Stomach (tissue), 9 donors: Measurements from ENCODE around the gene FRYL. TPM values are rescaled to one million over a fixed set of nuclear protein-coding genes. Genes with fewer than 3 reads are reported as not detected.
A peak's percentile ranks its signal among the peaks of the same experiment; 100 is the strongest.

Experiments used
- DNase-seq, 2 donors: peaks; one replicate each; pipeline versions ENCODE4 v3.0.0 to v3.0.0-alpha.2; 2013 to 2019
- H3K27ac ChIP-seq, 5 donors: fragments of 200-600 bp in 4 of 5; sonication (generic) in 4 of 5; one replicate each; pipeline ENCODE4 v1.5.1; 2013 to 2019; ENCODE audit warnings: mild to moderate bottlenecking in 1 of 5, moderate library complexity in 1 of 5
- H3K27me3 ChIP-seq, 3 donors: fragments of 200-600 bp; sonication (generic); one replicate each; pipeline ENCODE4 v1.5.1; 2017 to 2019; ENCODE audit warnings: mixed run types in 1 of 3
- H3K36me3 ChIP-seq, 4 donors: fragments of 200-600 bp; sonication (generic); 1 replicate in 3 of 4; 2 replicates in 1 of 4; pipeline ENCODE4 v1.5.1; 2016 to 2019
- H3K4me1 ChIP-seq, 4 donors: fragments of 200-600 bp; sonication (generic); one replicate each; pipeline ENCODE4 v1.5.1; 2016 to 2019
- H3K4me3 ChIP-seq, 4 donors: fragments of 200-600 bp; sonication (generic) in 3 of 4; one replicate each; pipeline ENCODE4 v1.5.1; 2016 to 2019; ENCODE audit warnings: mild to moderate bottlenecking in 1 of 4
- H3K9me3 ChIP-seq, 4 donors: fragments of 200-600 bp; sonication (generic); one replicate each; pipeline ENCODE4 v1.5.1; 2016 to 2019
- EP300 ChIP-seq: sonication (generic); formaldehyde crosslinking; IDR thresholded peaks from one replicate; pipeline ENCODE4 v1.6.1; 2017; ENCODE audit warnings: antibody characterized with exemption
- POLR2A ChIP-seq, 4 donors: fragments of 450-650 bp; IDR thresholded peaks; one replicate each; pipeline ENCODE4 v1.6.1; 2016; ENCODE audit warnings: antibody characterized with exemption in 4 of 4, control low read depth in 2 of 4, mild to moderate bottlenecking in 1 of 4, moderate library complexity in 1 of 4
- POLR2AphosphoS5 ChIP-seq, 3 donors: sonication (generic); formaldehyde crosslinking; IDR thresholded peaks; one replicate each; pipeline ENCODE4 v1.6.1; 2016; ENCODE audit warnings: antibody characterized with exemption in 3 of 3
- WGBS, 5 donors: extraction: QIAGEN DNeasy Blood & Tissue Kit in 3 of 5; methylation state at CpG; one replicate each; pipeline versions ENCODE4 v1.1.5 to v1.1.7; 2013 to 2018; 5-methylcytosine and 5-hydroxymethylcytosine counted together
- intact Hi-C: fragments of 100-400 bp; cut with DNase I; formaldehyde crosslinking; loops from one replicate; pipeline ENCODE4 v1.15.1; 2023; ENCODE audit warnings: low total_unique reads
- polyA plus RNA-seq, 3 donors: library from polyadenylated mRNA; stranded (reverse); fragments of 200-250 nt; gene quantifications; one replicate each; pipeline ENCODE4 v1.2.3, GENCODE V29; 2013
- total RNA-seq, 5 donors: library from RNA; depleted of rRNA; stranded (reverse); fragments of >200 nt; gene quantifications; one replicate each; pipeline versions ENCODE4 v1.1.0 to v1.2.3, GENCODE V29; 2014 to 2016
- TF ChIP-seq, protein P1 (sequence below), 7 experiments: fragments of 450-650 bp in 4 of 7; fragments of 200-600 bp in 3 of 7; sonication (generic) in 3 of 7; IDR thresholded peaks; one replicate each; pipeline ENCODE4 v1.5.1; 2016 to 2019; ENCODE audit warnings: antibody characterized with exemption in 7 of 7, control low read depth in 2 of 7, mild to moderate bottlenecking in 1 of 7
- donor health status: healthy with polysubstance abuse.
- donor health status: Bipolar disorder and iron deficiency.
- donor health status: healthy.

The FRYL gene
- total and polyA plus RNA-seq, 8 donors = 6.4 to 697 (median 67.0) TPM

DNA sequence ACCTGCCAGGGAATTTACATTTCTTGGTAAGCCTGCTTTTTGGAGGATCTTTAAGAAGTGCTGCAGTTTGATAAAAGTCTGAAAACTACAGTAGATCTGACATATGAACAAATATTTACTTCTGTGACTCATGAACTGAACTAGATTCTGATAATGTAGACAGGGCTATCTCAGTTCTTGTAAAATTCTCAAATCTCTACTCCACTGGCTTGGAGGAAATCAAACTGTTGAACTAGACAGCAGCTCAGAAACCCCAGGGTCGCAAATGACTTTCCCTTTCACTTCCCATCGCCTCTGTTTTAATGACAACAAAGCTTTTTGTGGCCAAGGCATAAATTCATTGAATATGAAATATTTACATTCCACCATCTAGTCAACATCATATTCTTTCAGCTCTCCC is 35.4 kb upstream of the FRYL start:
- intact Hi-C loops = no loop called here
- DNase-seq = peak in 1 of 2 donors; percentile 32
- Histone ChIP-seq H3K4me1 (peaks cover 0 to 11% (median 4%) of the 10 kb centered on the region in 4 donors), H3K27ac (peak overlapping the region in 1 of 5 donors; percentile 10), H3K9me3 (no peaks in the 10 kb centered on the region), H3K4me3 (no peak overlapping the region), H3K36me3 (no peaks in the 10 kb centered on the region), H3K27me3 (no peaks in the 10 kb centered on the region)
- WGBS, 5 donors = 5 to 44% (median 9%) methylated on average over 2 of the region's 2 CpGs
- TF ChIP-seq EP300 (no peak), POLR2AphosphoS5 (IDR thresholded peaks at IDR 0.05) (no peak), POLR2A (IDR thresholded peaks at IDR 0.05) (no peak)

DNA sequence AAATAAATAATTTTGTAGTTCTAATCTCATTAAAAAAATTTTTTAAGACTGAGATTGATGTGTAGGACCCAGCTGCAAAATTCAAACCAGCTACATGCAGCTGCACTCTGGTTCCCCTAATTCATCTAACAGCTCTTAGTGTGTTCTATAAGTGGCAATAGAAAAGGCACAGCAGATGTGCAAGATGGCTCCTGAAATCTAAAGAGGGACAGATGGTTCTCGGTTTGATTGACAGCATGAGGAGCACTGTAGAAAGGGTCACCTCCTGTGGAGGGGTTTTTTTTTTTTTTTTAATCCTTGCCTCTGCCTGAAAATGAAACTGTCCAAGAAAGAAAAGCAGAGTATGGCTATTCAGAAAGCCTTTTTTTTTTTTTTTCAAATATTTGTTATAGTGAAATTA is 33.9 kb upstream of the FRYL start:
- WGBS, 5 donors = 63 to 88% (median 81%) methylated on average over 1 of the region's 1 CpG
- TF ChIP-seq EP300 = no peak
- TF ChIP-seq, protein P1, sequence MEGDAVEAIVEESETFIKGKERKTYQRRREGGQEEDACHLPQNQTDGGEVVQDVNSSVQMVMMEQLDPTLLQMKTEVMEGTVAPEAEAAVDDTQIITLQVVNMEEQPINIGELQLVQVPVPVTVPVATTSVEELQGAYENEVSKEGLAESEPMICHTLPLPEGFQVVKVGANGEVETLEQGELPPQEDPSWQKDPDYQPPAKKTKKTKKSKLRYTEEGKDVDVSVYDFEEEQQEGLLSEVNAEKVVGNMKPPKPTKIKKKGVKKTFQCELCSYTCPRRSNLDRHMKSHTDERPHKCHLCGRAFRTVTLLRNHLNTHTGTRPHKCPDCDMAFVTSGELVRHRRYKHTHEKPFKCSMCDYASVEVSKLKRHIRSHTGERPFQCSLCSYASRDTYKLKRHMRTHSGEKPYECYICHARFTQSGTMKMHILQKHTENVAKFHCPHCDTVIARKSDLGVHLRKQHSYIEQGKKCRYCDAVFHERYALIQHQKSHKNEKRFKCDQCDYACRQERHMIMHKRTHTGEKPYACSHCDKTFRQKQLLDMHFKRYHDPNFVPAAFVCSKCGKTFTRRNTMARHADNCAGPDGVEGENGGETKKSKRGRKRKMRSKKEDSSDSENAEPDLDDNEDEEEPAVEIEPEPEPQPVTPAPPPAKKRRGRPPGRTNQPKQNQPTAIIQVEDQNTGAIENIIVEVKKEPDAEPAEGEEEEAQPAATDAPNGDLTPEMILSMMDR (IDR thresholded peaks at IDR 0.05) = no peak
- TF ChIP-seq POLR2AphosphoS5 (IDR thresholded peaks at IDR 0.05) = no peak
- TF ChIP-seq POLR2A (IDR thresholded peaks at IDR 0.05) = no peak
- no peak for DNase-seq

DNA sequence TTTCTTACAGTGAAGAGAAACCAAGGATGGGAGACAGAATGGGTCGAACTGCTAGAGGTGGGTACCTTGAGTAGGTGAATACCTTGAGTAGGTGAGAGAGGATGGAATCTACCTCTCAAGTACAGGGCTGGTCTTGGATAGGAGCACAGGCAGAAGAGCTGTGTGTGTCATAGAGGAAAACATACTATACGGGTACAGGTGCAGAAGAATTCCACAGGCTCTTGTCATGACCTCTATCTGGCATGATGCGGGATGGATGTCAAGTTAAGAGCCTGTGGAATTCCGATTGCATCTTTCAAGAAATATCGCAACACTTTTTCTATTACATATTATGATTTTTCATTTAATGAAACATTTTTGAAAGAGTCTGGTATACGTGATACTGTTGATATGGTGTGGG is 32.8 kb upstream of the FRYL start:
- DNase-seq = no peak
- intact Hi-C loops = no loop called here
- Histone ChIP-seq H3K4me1 (peaks cover 0 to 8% (median 4%) of the 10 kb centered on the region in 4 donors), H3K27ac (no peak overlapping the region), H3K4me3 (no peak overlapping the region), H3K36me3 (no peaks in the 10 kb centered on the region), H3K9me3 (no peaks in the 10 kb centered on the region), H3K27me3 (no peaks in the 10 kb centered on the region)
- no peak for TF ChIP-seq POLR2A (IDR thresholded peaks at IDR 0.05)
- TF ChIP-seq, protein P1 (IDR thresholded peaks at IDR 0.05) = no peak
- TF ChIP-seq POLR2AphosphoS5 (IDR thresholded peaks at IDR 0.05) = no peak
- no peak for TF ChIP-seq EP300
- WGBS, 5 donors = 76 to 82% (median 79%) methylated on average over 6 of the region's 6 CpGs

More for the DNA sequence above, 33.9 kb upstream of the FRYL start:
- Histone ChIP-seq H3K9me3 (no peaks in the 10 kb centered on the region), H3K36me3 (no peaks in the 10 kb centered on the region), H3K27ac (no peak overlapping the region), H3K4me3 (no peak overlapping the region), H3K4me1 (peaks cover 0 to 11% (median 4%) of the 10 kb centered on the region in 4 donors), H3K27me3 (no peaks in the 10 kb centered on the region)
- intact Hi-C loops = no loop called here

DNA sequence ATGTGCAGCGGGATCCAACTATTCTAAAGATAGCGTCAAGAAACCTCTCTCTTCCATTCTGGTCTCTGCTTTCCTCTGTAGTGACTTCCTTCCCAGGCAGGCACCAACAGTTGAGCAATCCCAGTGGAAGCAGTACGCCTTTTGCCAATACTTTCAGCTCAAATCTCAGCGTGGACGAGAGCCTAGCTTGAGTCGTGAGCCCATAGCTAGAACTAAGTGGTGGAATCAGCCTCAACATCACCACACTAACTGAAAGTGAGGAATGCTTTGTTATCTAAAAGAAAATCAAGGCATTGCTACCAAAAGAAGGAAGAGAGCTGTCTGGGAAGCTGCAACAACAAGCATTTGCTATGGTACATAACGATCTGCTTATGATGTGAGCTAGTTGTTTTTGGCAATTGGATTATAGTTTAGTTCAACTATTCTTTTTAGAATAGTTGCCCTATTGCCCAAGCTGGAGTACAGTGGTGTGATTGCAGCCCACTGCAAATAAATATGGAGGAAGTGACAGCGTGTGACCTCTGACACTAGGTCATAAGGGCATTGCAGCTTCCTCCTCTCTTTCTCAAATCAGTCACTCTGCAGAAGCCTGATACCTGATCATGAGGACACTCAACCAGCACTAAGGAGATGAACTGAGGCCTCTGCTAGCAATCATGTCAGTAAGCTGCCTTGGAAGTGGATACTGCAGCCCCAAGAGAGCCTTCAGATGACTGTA is 24.7 kb upstream of the FRYL start:
- Histone ChIP-seq H3K36me3 (no peaks in the 10 kb centered on the region), H3K9me3 (no peaks in the 10 kb centered on the region), H3K4me3 (no peak overlapping the region), H3K27ac (no peak overlapping the region), H3K4me1 (peaks cover 0 to 14% (median 3%) of the 10 kb centered on the region in 4 donors), H3K27me3 (no peaks in the 10 kb centered on the region)
- no peak for TF ChIP-seq POLR2A (IDR thresholded peaks at IDR 0.05)
- TF ChIP-seq, protein P1 (IDR thresholded peaks at IDR 0.05) = no peak
- TF ChIP-seq POLR2AphosphoS5 (IDR thresholded peaks at IDR 0.05) = no peak
- TF ChIP-seq EP300 = no peak
- no peak for DNase-seq
- intact Hi-C loops = no loop called here
- 83 to 92% (median 87%) methylated on average over 8 of the region's 8 CpGs for WGBS, 5 donors
